H1 (cell line): ENCODE measurements around the gene BMERB1. TPM values are rescaled to one million over a fixed set of nuclear protein-coding genes. Genes with fewer than 3 reads are reported as not detected.

ENCODE experiments used
- CTCF ChIA-PET: fragments of 300-600 bp; sonication (Branson Sonifier 250); formaldehyde crosslinking; loops from one replicate; lab custom pipeline; 2021; ENCODE audit not compliant: partially characterized antibody; lab: Charles Lee
- POLR2A ChIA-PET: fragments of 300-600 bp; sonication (Branson Sonifier 250); formaldehyde crosslinking; loops from one replicate; lab custom pipeline; 2021; ENCODE audit warnings: inconsistent platforms; ENCODE audit not compliant: partially characterized antibody; lab: Charles Lee
- DNase-seq, 2 experiments: peaks; one replicate each; pipeline versions ENCODE4 v3.0.0 to v3.0.0-alpha.2; 2010 to 2022; ENCODE audit warnings: low spot score in 2 of 2, low read depth in 1 of 2, mixed read lengths in 1 of 2
- FAIRE-seq: peaks from 2 replicates; lab custom pipeline; 2011; peaks lifted over from hg19 to GRCh38; lab: Jason Lieb, UNC
- H2AFZ ChIP-seq: 2 replicates; pipeline ENCODE4 v1.8.1; 2012; ENCODE audit warnings: low read length, inconsistent platforms
- H2AK5ac ChIP-seq: 2 replicates; pipeline ENCODE4 v1.6.1; 2013; ENCODE audit warnings: low read depth, low read length
- H2BK120ac ChIP-seq: replicated peaks from 2 replicates; pipeline ENCODE3; 2013; ENCODE audit warnings: low read depth, low read length, inconsistent platforms
- H2BK12ac ChIP-seq: 2 replicates; pipeline ENCODE4 v1.6.1; 2013; ENCODE audit warnings: low read depth, low read length
- H2BK15ac ChIP-seq: 2 replicates; pipeline ENCODE4 v1.6.1; 2013; ENCODE audit warnings: low read length
- H2BK20ac ChIP-seq: 2 replicates; pipeline ENCODE4 v1.6.1; 2013; ENCODE audit warnings: low read length
- H2BK5ac ChIP-seq: 2 replicates; pipeline ENCODE4 v1.6.1; 2013; ENCODE audit warnings: low read depth, low read length
- H3K14ac ChIP-seq: 2 replicates; pipeline ENCODE4 v1.6.1; 2013; ENCODE audit warnings: inconsistent platforms; ENCODE audit not compliant: insufficient read length
- H3K18ac ChIP-seq: 2 replicates; pipeline ENCODE4 v1.6.1; 2013; ENCODE audit warnings: low read length; ENCODE audit errors: extremely low read depth
- H3K23ac ChIP-seq: 2 replicates; pipeline ENCODE4 v1.6.1; 2013; ENCODE audit warnings: inconsistent platforms; ENCODE audit not compliant: insufficient read length
- H3K23me2 ChIP-seq: 2 replicates; pipeline ENCODE4 v1.6.1; 2013; ENCODE audit warnings: low read depth, low read length
- H3K27ac ChIP-seq: 2 replicates; pipeline ENCODE4 v1.6.1; 2011; ENCODE audit warnings: low read depth, low read length, inconsistent platforms
- H3K27me3 ChIP-seq, 4 experiments: replicated peaks in 1 of 4; 1 replicate in 1 of 4; 2 replicates in 3 of 4; pipeline versions ENCODE4 v1.6.1 to v1.8.1; 2011 to 2013; ENCODE audit warnings: low read length in 3 of 4, mild to moderate bottlenecking in 3 of 4, inconsistent platforms in 2 of 4, mixed read lengths in 2 of 4, moderate library complexity in 1 of 4; ENCODE audit not compliant: control insufficient read depth in 3 of 4, insufficient read depth in 3 of 4; ENCODE audit errors: extremely low read depth in 1 of 4
- H3K36me3 ChIP-seq, 4 experiments: 2 replicates each; pipeline versions ENCODE4 v1.6.1 to v1.8.1; 2011 to 2013; ENCODE audit warnings: mild to moderate bottlenecking in 4 of 4, low read length in 3 of 4, moderate library complexity in 2 of 4, control low read depth in 1 of 4, inconsistent platforms in 1 of 4; ENCODE audit not compliant: insufficient read depth in 4 of 4, control insufficient read depth in 2 of 4
- H3K4ac ChIP-seq: replicated peaks from 2 replicates; pipeline ENCODE3; 2013; ENCODE audit warnings: low read length, low read depth, mixed read lengths, inconsistent platforms; ENCODE audit not compliant: insufficient read length
- H3K4me1 ChIP-seq, 4 experiments: replicated peaks in 1 of 4; 1 replicate in 1 of 4; 2 replicates in 3 of 4; pipeline versions ENCODE4 v1.6.1 to v1.8.1; 2011 to 2013; ENCODE audit warnings: low read length in 3 of 4, inconsistent platforms in 2 of 4, mixed read lengths in 1 of 4; ENCODE audit not compliant: insufficient read depth in 4 of 4, control insufficient read depth in 3 of 4
- H3K4me2 ChIP-seq, 2 experiments: 2 replicates each; pipeline versions ENCODE4 v1.6.1 to v1.8.1; 2011 to 2013; ENCODE audit warnings: low read depth in 2 of 2, low read length in 2 of 2, control low read depth in 1 of 2, inconsistent platforms in 1 of 2, mild to moderate bottlenecking in 1 of 2; ENCODE audit not compliant: insufficient read depth in 1 of 2
- H3K4me3 ChIP-seq, 4 experiments: fragments of 200-600, 300-600 bp in 1 of 4; sonication (generic), shearing (Covaris generic), sonication (Bioruptor Twin) in 1 of 4; 2 replicates each; pipeline versions ENCODE4 v1.5.1 to v1.8.1; 2011 to 2016; ENCODE audit warnings: low read length in 4 of 4, low read depth in 3 of 4, control low read depth in 2 of 4, inconsistent platforms in 2 of 4, mild to moderate bottlenecking in 2 of 4, mixed read lengths in 1 of 4, moderate library complexity in 1 of 4; ENCODE audit not compliant: insufficient read depth in 2 of 4; ENCODE audit errors: extremely low read depth in 1 of 4
- H3K56ac ChIP-seq: replicated peaks from 2 replicates; pipeline ENCODE3; 2013; ENCODE audit warnings: low read depth, mild to moderate bottlenecking, mixed read lengths, low read length, inconsistent platforms; ENCODE audit not compliant: insufficient read length
- H3K79me1 ChIP-seq: 2 replicates; pipeline ENCODE4 v1.6.1; 2013; ENCODE audit warnings: low read depth, low read length, control low read depth
- H3K79me2 ChIP-seq, 2 experiments: 2 replicates each; pipeline versions ENCODE4 v1.6.1 to v1.8.1; 2012 to 2013; ENCODE audit warnings: low read length in 2 of 2, mild to moderate bottlenecking in 2 of 2, inconsistent platforms in 1 of 2; ENCODE audit not compliant: insufficient read depth in 2 of 2, control insufficient read depth in 1 of 2
- H3K9ac ChIP-seq, 4 experiments: replicated peaks in 1 of 4; 1 replicate in 1 of 4; 2 replicates in 3 of 4; pipeline versions ENCODE4 v1.6.1 to v1.8.1; 2011 to 2013; ENCODE audit warnings: low read depth in 3 of 4, low read length in 3 of 4, control low read depth in 2 of 4, mild to moderate bottlenecking in 2 of 4, moderate library complexity in 2 of 4, inconsistent platforms in 1 of 4; ENCODE audit errors: extremely low read depth in 1 of 4
- H3K9me3 ChIP-seq, 2 experiments: 2 replicates each; pipeline versions ENCODE4 v1.6.1 to v1.8.1; 2012 to 2013; ENCODE audit warnings: mild to moderate bottlenecking in 2 of 2, moderate library complexity in 2 of 2, control low read depth in 1 of 2, inconsistent platforms in 1 of 2, low read depth in 1 of 2, low read length in 1 of 2, mixed read lengths in 1 of 2; ENCODE audit not compliant: insufficient read depth in 2 of 2
- H4K20me1 ChIP-seq, 2 experiments: replicated peaks in 1 of 2; 2 replicates each; pipeline versions ENCODE3 to v1.8.1; 2011 to 2013; ENCODE audit warnings: inconsistent platforms in 2 of 2, low read length in 2 of 2, mild to moderate bottlenecking in 1 of 2; ENCODE audit not compliant: insufficient read depth in 2 of 2, control insufficient read depth in 1 of 2
- H4K5ac ChIP-seq: 2 replicates; pipeline ENCODE4 v1.6.1; 2013; ENCODE audit warnings: low read length, low read depth, mixed read lengths, inconsistent platforms; ENCODE audit not compliant: insufficient read length
- H4K8ac ChIP-seq: 2 replicates; pipeline ENCODE4 v1.8.0; 2013; ENCODE audit warnings: mild to moderate bottlenecking, moderate library complexity, low read length, inconsistent platforms; ENCODE audit not compliant: insufficient read depth; ENCODE audit errors: extremely low read depth
- H4K91ac ChIP-seq: replicated peaks from 2 replicates; pipeline ENCODE3; 2013; ENCODE audit warnings: low read length, mixed read lengths, inconsistent platforms; ENCODE audit not compliant: insufficient read length
- CEBPB ChIP-seq: IDR thresholded peaks from 2 replicates; pipeline ENCODE4 v1.6.1; 2012; ENCODE audit warnings: low read depth, low read length
- CTBP2 ChIP-seq: IDR thresholded peaks from 2 replicates; pipeline ENCODE4 v1.7.0; 2011; ENCODE audit warnings: borderline replicate concordance, mild to moderate bottlenecking, moderate library complexity, mixed read lengths, low read length; ENCODE audit not compliant: insufficient read depth, insufficient read length
- JUND ChIP-seq: IDR thresholded peaks from 2 replicates; pipeline ENCODE4 v1.6.1; 2011; ENCODE audit warnings: mild to moderate bottlenecking, improper control_type of control experiment, low read length
- SIX5 ChIP-seq: IDR thresholded peaks from 2 replicates; pipeline ENCODE4 v1.6.1; 2011; ENCODE audit warnings: mild to moderate bottlenecking, low read depth, low read length
- WGBS, 2 experiments: shearing (Covaris generic) in 1 of 2; methylation state at CpG; one replicate each; pipeline versions ENCODE4 v1.1.6 to v1.1.7; 2013 to 2015; ENCODE audit warnings: low lambda C conversion rate in 2 of 2, mixed read lengths in 2 of 2, inconsistent platforms in 1 of 2, low coverage in 1 of 2, missing lambda C conversion rate in 1 of 2; ENCODE audit not compliant: insufficient replicate concordance in 2 of 2, insufficient coverage in 1 of 2, insufficient read length in 1 of 2; ENCODE audit errors: extremely low coverage in 1 of 2, missing lambda C conversion rate in 1 of 2; 5-methylcytosine and 5-hydroxymethylcytosine counted together
- polyA plus RNA-seq, 7 experiments: library from polyadenylated mRNA; depleted of rRNA in 3 of 7; stranded (reverse) in 5 of 7; unstranded in 2 of 7; fragments of >200 nt in 5 of 7; fragments of 200-250 nt in 2 of 7; gene quantifications; 1 replicate in 5 of 7; 2 replicates in 1 of 7; 4 replicates in 1 of 7; pipeline versions ENCODE4 v1.2.1 to v1.2.3, GENCODE V29; 2011 to 2013; ENCODE audit warnings: missing spikeins in 2 of 7, mixed read lengths in 2 of 7
- total RNA-seq: library from RNA; stranded (reverse); fragmentation: NEBNext Ultra II Directional; extraction: Animal tissue kit (Norgen Biotek cat#: 25700); gene quantifications from 2 replicates; pipeline ENCODE4 v1.2.1, GENCODE V29; 2021

Gene BMERB1
- total and polyA plus RNA-seq, 2 of the 8 experiments (the other 6 are each of a cell fraction or from before 2014, with no cell fraction given) = 23.5 to 27.1 TPM

- Histone ChIP-seq H3K27ac (no peak overlapping the region), H2AK5ac (no peak overlapping the region), H4K5ac (no peak overlapping the region), H3K9me3 (no peaks in the 10 kb centered on the region), H3K23ac (no peak overlapping the region), H4K20me1 (no peaks in the 10 kb centered on the region), H3K79me1 (no peaks in the 10 kb centered on the region), H3K56ac (no peak overlapping the region), H3K27me3 (no peaks in the 10 kb centered on the region), H4K8ac (no peak overlapping the region), H3K79me2 (no peaks in the 10 kb centered on the region), H3K4ac (no peak overlapping the region), H4K91ac (no peak overlapping the region), H3K36me3 (no peaks in the 10 kb centered on the region), H2BK20ac (no peak overlapping the region), H3K18ac (no peak overlapping the region), H3K4me1 (peaks cover 0 to 4% (median 2%) of the 10 kb centered on the region in 4 experiments; a peak in 2 of 7 replicates), H2BK120ac (no peak overlapping the region), H3K23me2 (no peaks in the 10 kb centered on the region), H3K9ac (no peak overlapping the region), H2AFZ (no peak overlapping the region), H2BK15ac (no peak overlapping the region), H3K14ac (no peak overlapping the region), H2BK12ac (no peak overlapping the region), H3K4me3 (no peak overlapping the region), H3K4me2 (no peak overlapping the region), H2BK5ac (no peak overlapping the region)
- WGBS, 2 experiments = 87% methylated on average over 5 of the region's 5 CpGs; no CpG with 5 or more reads in 1 of the 2 experiments
- POLR2A ChIA-PET = no interaction called here
- FAIRE-seq (no peak), DNase-seq (no peak)
- CTCF ChIA-PET = no interaction called here
- TF ChIP-seq SIX5 (no peak), CTBP2 (no peak), CEBPB (no peak), JUND (no peak)
- TF ChIP-seq, all 59 proteins: peak for 0
Measured at GRCh38 chr16:15485175-15485574, 50.8 kb downstream of the BMERB1 start.
